Glomerular visceral epithelial cell (primary cell): Measurements from ENCODE around the gene DLEC1.
"Not testable (repeated sequence)": the region's sequence is repeated elsewhere in the genome, so short reads cannot be mapped to it uniquely, and the experiment has no call there.

Source experiments
- DNase-seq: peaks from one replicate; pipeline ENCODE4 v3.0.0-alpha.2; 2016; ENCODE audit errors: extremely low spot score

Gene DLEC1

GRCh38 chr3:38120693-38121450 lies 81.9 kb downstream of the DLEC1 start:
- no peak for DNase-seq

GRCh38 chr3:38121451-38121831 lies 82.4 kb downstream of the DLEC1 start:
- no peak for DNase-seq

- no peak for DNase-seq
Observed at GRCh38 chr3:38121832-38122461, 82.9 kb downstream of the DLEC1 start.

- no peak for DNase-seq
Observed at GRCh38 chr3:38122712-38123290, 83.8 kb downstream of the DLEC1 start.

- no peak for DNase-seq
Observed at GRCh38 chr3:38124324-38125122, 85.5 kb downstream of the DLEC1 start.

GRCh38 chr3:38125305-38126120 lies 86.5 kb downstream of the DLEC1 start:
- no peak for DNase-seq

GRCh38 chr3:38126121-38126892 lies 87.3 kb downstream of the DLEC1 start:
- no peak for DNase-seq

GRCh38 chr3:38127611-38128302 lies 88.7 kb downstream of the DLEC1 start:
- DNase-seq: no peak

GRCh38 chr3:38128303-38128655 lies 89.3 kb downstream of the DLEC1 start:
- DNase-seq: no peak

- DNase-seq: no peak
Observed at GRCh38 chr3:38129058-38129457, 90.0 kb downstream of the DLEC1 start.

- no peak for DNase-seq
Observed at GRCh38 chr3:38130631-38131065, 91.6 kb downstream of the DLEC1 start.

- DNase-seq: no peak
Observed at GRCh38 chr3:38131621-38132369, 92.8 kb downstream of the DLEC1 start.

GRCh38 chr3:38133209-38133556 lies 94.2 kb downstream of the DLEC1 start:
- no peak for DNase-seq

GRCh38 chr3:38133557-38134405 lies 94.8 kb downstream of the DLEC1 start:
- no peak for DNase-seq

- DNase-seq: not testable (repeated sequence)
Observed at GRCh38 chr3:38134517-38135143, 95.6 kb downstream of the DLEC1 start.

- not testable (repeated sequence) for DNase-seq
Observed at GRCh38 chr3:38135621-38136277, 96.7 kb downstream of the DLEC1 start.

GRCh38 chr3:38136393-38136776 lies 97.4 kb downstream of the DLEC1 start:
- DNase-seq: peak; percentile 40
